Adipocyte (in vitro differentiated cells): ENCODE measurements around the gene CDCA7.
A peak's percentile ranks its signal among the peaks of the same experiment; 100 is the strongest.

Source experiments
- DNase-seq: peaks from one replicate; pipeline ENCODE4 v3.0.0-alpha.2; 2015; ENCODE audit warnings: low read depth
- H3K27me3 ChIP-seq: replicated peaks from 2 replicates; pipeline ENCODE4 v1.7.0; 2013; ENCODE audit warnings: mild to moderate bottlenecking, low read length, moderate library complexity; ENCODE audit not compliant: control insufficient read depth, insufficient read depth
- H3K36me3 ChIP-seq: 2 replicates; pipeline ENCODE4 v1.7.0; 2013; ENCODE audit warnings: low read length, mild to moderate bottlenecking, moderate library complexity; ENCODE audit not compliant: control insufficient read depth, insufficient read depth, severe bottlenecking
- H3K4me1 ChIP-seq: 2 replicates; pipeline ENCODE4 v1.7.0; 2013; ENCODE audit warnings: mild to moderate bottlenecking, low read length, moderate library complexity; ENCODE audit not compliant: control insufficient read depth, insufficient read depth
- H3K4me3 ChIP-seq: 2 replicates; pipeline ENCODE4 v1.7.0; 2013; ENCODE audit warnings: mild to moderate bottlenecking, low read length, moderate library complexity
- H3K9ac ChIP-seq: 2 replicates; pipeline ENCODE4 v1.7.0; 2013; ENCODE audit warnings: mild to moderate bottlenecking, low read length, moderate library complexity
- H3K9me3 ChIP-seq: 2 replicates; pipeline ENCODE4 v1.7.0; 2013; ENCODE audit warnings: mild to moderate bottlenecking, low read length, moderate library complexity; ENCODE audit not compliant: control insufficient read depth

CDCA7 gene

GRCh38 chr2:173393186-173393585, 38.5 kb downstream of the CDCA7 start:
- no peaks in the 10 kb centered on the region for H3K4me1 ChIP-seq
- H3K4me3 ChIP-seq = no peak overlapping the region
- no peaks in the 10 kb centered on the region for H3K9me3 ChIP-seq
- H3K27me3 ChIP-seq = peaks cover 7% of the 10 kb centered on the region
- no peak overlapping the region for H3K9ac ChIP-seq
- no peaks in the 10 kb centered on the region for H3K36me3 ChIP-seq
- no peak for DNase-seq

GRCh38 chr2:173393636-173394035, 39.0 kb downstream of the CDCA7 start:
- Histone ChIP-seq H3K9ac (no peak overlapping the region), H3K27me3 (peaks cover 7% of the 10 kb centered on the region), H3K9me3 (no peaks in the 10 kb centered on the region), H3K4me1 (no peaks in the 10 kb centered on the region), H3K36me3 (no peaks in the 10 kb centered on the region), H3K4me3 (no peak overlapping the region)
- DNase-seq = no peak

GRCh38 chr2:173394091-173394974, 39.7 kb downstream of the CDCA7 start:
- DNase-seq = no peak
- no peaks in the 10 kb centered on the region for H3K4me1 ChIP-seq
- peaks cover 7% of the 10 kb centered on the region for H3K27me3 ChIP-seq
- H3K4me3 ChIP-seq = no peak overlapping the region
- no peaks in the 10 kb centered on the region for H3K9me3 ChIP-seq
- H3K9ac ChIP-seq = no peak overlapping the region
- no peaks in the 10 kb centered on the region for H3K36me3 ChIP-seq

- H3K27me3 ChIP-seq = peaks cover 17% of the 10 kb centered on the region
- no peaks in the 10 kb centered on the region for H3K4me1 ChIP-seq
- no peaks in the 10 kb centered on the region for H3K9me3 ChIP-seq
- no peak overlapping the region for H3K9ac ChIP-seq
- DNase-seq = no peak
- no peaks in the 10 kb centered on the region for H3K36me3 ChIP-seq
- H3K4me3 ChIP-seq = no peak overlapping the region
Measured at GRCh38 chr2:173395567-173396351, 41.1 kb downstream of the CDCA7 start.

- peaks cover 5% of the 10 kb centered on the region for H3K4me1 ChIP-seq
- H3K9ac ChIP-seq = no peak overlapping the region
- H3K27me3 ChIP-seq = peaks cover 26% of the 10 kb centered on the region
- H3K9me3 ChIP-seq = no peaks in the 10 kb centered on the region
- no peaks in the 10 kb centered on the region for H3K36me3 ChIP-seq
- DNase-seq = no peak
- no peak overlapping the region for H3K4me3 ChIP-seq
Measured at GRCh38 chr2:173397539-173397938, 42.9 kb downstream of the CDCA7 start.

- no peak for DNase-seq
- Histone ChIP-seq H3K27me3 (peaks cover 26% of the 10 kb centered on the region), H3K4me3 (no peak overlapping the region), H3K9ac (no peak overlapping the region), H3K36me3 (no peaks in the 10 kb centered on the region), H3K4me1 (peaks cover 5% of the 10 kb centered on the region), H3K9me3 (no peaks in the 10 kb centered on the region)
Measured at GRCh38 chr2:173399229-173399628, 44.6 kb downstream of the CDCA7 start.

- no peak for DNase-seq
- Histone ChIP-seq H3K4me3 (no peak overlapping the region), H3K4me1 (peaks cover 5% of the 10 kb centered on the region), H3K36me3 (no peaks in the 10 kb centered on the region), H3K27me3 (peaks cover 23% of the 10 kb centered on the region), H3K9ac (no peak overlapping the region), H3K9me3 (no peaks in the 10 kb centered on the region)
Measured at GRCh38 chr2:173400760-173401159, 46.1 kb downstream of the CDCA7 start.

- Histone ChIP-seq H3K27me3 (peaks cover 19% of the 10 kb centered on the region), H3K4me3 (peak overlapping the region; percentile 72), H3K9me3 (no peaks in the 10 kb centered on the region), H3K36me3 (no peaks in the 10 kb centered on the region), H3K9ac (peak overlapping the region; percentile 54), H3K4me1 (peaks cover 5% of the 10 kb centered on the region)
- peak; percentile 49 for DNase-seq
Measured at GRCh38 chr2:173401716-173402326, 47.1 kb downstream of the CDCA7 start.

GRCh38 chr2:173402405-173402974, 47.8 kb downstream of the CDCA7 start:
- peaks cover 5% of the 10 kb centered on the region for H3K4me1 ChIP-seq
- no peaks in the 10 kb centered on the region for H3K9me3 ChIP-seq
- peaks cover 19% of the 10 kb centered on the region for H3K27me3 ChIP-seq
- H3K9ac ChIP-seq = peak overlapping the region; percentile 54
- no peaks in the 10 kb centered on the region for H3K36me3 ChIP-seq
- peak; percentile 95 for DNase-seq
- peak overlapping the region; percentile 72 for H3K4me3 ChIP-seq

GRCh38 chr2:173404841-173405750, 50.4 kb downstream of the CDCA7 start:
- Histone ChIP-seq H3K9me3 (no peaks in the 10 kb centered on the region), H3K27me3 (peaks cover 16% of the 10 kb centered on the region), H3K9ac (no peak overlapping the region), H3K4me1 (peaks cover 5% of the 10 kb centered on the region), H3K4me3 (no peak overlapping the region), H3K36me3 (no peaks in the 10 kb centered on the region)
- DNase-seq = no peak
